Skeletal muscle tissue (tissue), 4 donors: Measurements from ENCODE around the gene SLC49A3. TPM values are rescaled to one million over a fixed set of nuclear protein-coding genes. Genes with fewer than 3 reads are reported as not detected.

ENCODE experiments used
- H3K27ac ChIP-seq: one replicate; pipeline ENCODE4 v1.7.0; 2013; ENCODE audit warnings: mild to moderate bottlenecking, low read depth, low read length, inconsistent platforms
- H3K27me3 ChIP-seq, 3 donors: one replicate each; pipeline ENCODE4 v1.7.0; 2013; ENCODE audit warnings: low read length in 3 of 3; ENCODE audit not compliant: control insufficient read depth in 3 of 3, insufficient read depth in 3 of 3
- H3K36me3 ChIP-seq, 3 donors: one replicate each; pipeline ENCODE4 v1.7.0; 2013; ENCODE audit warnings: low read length in 3 of 3; ENCODE audit not compliant: control insufficient read depth in 3 of 3, insufficient read depth in 3 of 3
- H3K4me1 ChIP-seq, 3 donors: one replicate each; pipeline ENCODE4 v1.7.0; 2013; ENCODE audit warnings: low read length in 3 of 3, mild to moderate bottlenecking in 3 of 3; ENCODE audit not compliant: control insufficient read depth in 3 of 3, insufficient read depth in 3 of 3
- H3K4me3 ChIP-seq, 3 donors: one replicate each; pipeline ENCODE4 v1.7.0; 2013; ENCODE audit warnings: low read length in 3 of 3
- H3K9ac ChIP-seq, 3 donors: one replicate each; pipeline ENCODE4 v1.7.0; 2013; ENCODE audit warnings: low read length in 3 of 3, mild to moderate bottlenecking in 3 of 3, moderate library complexity in 2 of 3, low read depth in 1 of 3
- H3K9me3 ChIP-seq, 3 donors: one replicate each; pipeline ENCODE4 v1.7.0; 2013; ENCODE audit warnings: low read length in 3 of 3; ENCODE audit not compliant: control insufficient read depth in 3 of 3
- total RNA-seq: library from RNA; depleted of rRNA; stranded (reverse); fragments of >200 nt; gene quantifications from one replicate; pipeline ENCODE4 v1.2.3, GENCODE V29; 2014
- donor health status: Osteomylitis.

SLC49A3 gene
- total RNA-seq, 1 donor from 2014 or later = 4.2 TPM

DNA sequence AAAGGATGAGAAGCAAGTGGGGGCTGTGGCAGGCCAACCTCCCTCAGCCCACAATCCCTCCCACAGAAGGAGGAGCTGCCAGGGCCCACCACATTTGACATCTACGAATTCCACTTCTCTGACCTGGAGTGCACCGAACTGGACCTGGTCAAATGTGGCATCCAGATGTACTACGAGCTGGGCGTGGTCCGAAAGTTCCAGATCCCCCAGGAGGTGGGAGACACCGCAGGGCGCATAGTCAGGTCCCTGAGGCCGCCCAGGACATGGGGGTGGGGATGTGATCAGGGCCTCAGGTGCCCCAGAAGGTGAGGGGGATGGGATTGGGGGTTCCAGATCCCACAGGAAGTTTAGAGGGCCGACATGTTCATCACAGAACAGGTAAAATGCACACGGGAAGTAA is 28.6 kb downstream of the SLC49A3 start:
- no peak overlapping the region for H3K4me3 ChIP-seq
- no peaks in the 10 kb centered on the region for H3K4me1 ChIP-seq
- H3K36me3 ChIP-seq = no peaks in the 10 kb centered on the region
- H3K27me3 ChIP-seq = peaks cover 34 to 67% (median 45%) of the 10 kb centered on the region in 3 donors
- H3K27ac ChIP-seq = no peak overlapping the region
- H3K9ac ChIP-seq = no peak overlapping the region
- no peaks in the 10 kb centered on the region for H3K9me3 ChIP-seq

GRCh38 chr4:659851-660250 is 29.1 kb downstream of the SLC49A3 start:
- H3K36me3 ChIP-seq = no peaks in the 10 kb centered on the region
- no peaks in the 10 kb centered on the region for H3K4me1 ChIP-seq

GRCh38 chr4:658681-659667 is 30.0 kb downstream of the SLC49A3 start:
- no peaks in the 10 kb centered on the region for H3K4me1 ChIP-seq
- no peaks in the 10 kb centered on the region for H3K9me3 ChIP-seq
- no peaks in the 10 kb centered on the region for H3K36me3 ChIP-seq
- no peak overlapping the region for H3K27ac ChIP-seq
- H3K4me3 ChIP-seq = no peak overlapping the region
- H3K27me3 ChIP-seq = peaks cover 39 to 66% (median 48%) of the 10 kb centered on the region in 3 donors
- H3K9ac ChIP-seq = no peak overlapping the region

More at GRCh38 chr4:659851-660250, 29.1 kb downstream of the SLC49A3 start:
- H3K27ac ChIP-seq = no peak overlapping the region
- peaks cover 35 to 67% (median 47%) of the 10 kb centered on the region in 3 donors for H3K27me3 ChIP-seq
- no peak overlapping the region for H3K9ac ChIP-seq
- H3K4me3 ChIP-seq = no peak overlapping the region
- H3K9me3 ChIP-seq = no peaks in the 10 kb centered on the region

GRCh38 chr4:657834-658667 is 30.9 kb downstream of the SLC49A3 start:
- no peaks in the 10 kb centered on the region for H3K36me3 ChIP-seq
- H3K27me3 ChIP-seq = peaks cover 35 to 63% (median 39%) of the 10 kb centered on the region in 3 donors
- no peak overlapping the region for H3K27ac ChIP-seq
- H3K4me1 ChIP-seq = no peaks in the 10 kb centered on the region
- no peaks in the 10 kb centered on the region for H3K9me3 ChIP-seq
- H3K9ac ChIP-seq = no peak overlapping the region
- H3K4me3 ChIP-seq = no peak overlapping the region

GRCh38 chr4:657338-657833 is 31.6 kb downstream of the SLC49A3 start:
- Histone ChIP-seq H3K9ac (no peak overlapping the region), H3K27me3 (peaks cover 31 to 57% (median 35%) of the 10 kb centered on the region in 3 donors), H3K27ac (no peak overlapping the region), H3K4me3 (no peak overlapping the region), H3K36me3 (no peaks in the 10 kb centered on the region), H3K4me1 (no peaks in the 10 kb centered on the region), H3K9me3 (no peaks in the 10 kb centered on the region)

GRCh38 chr4:656436-657337 is 32.3 kb downstream of the SLC49A3 start:
- peaks cover 28 to 50% (median 34%) of the 10 kb centered on the region in 3 donors for H3K27me3 ChIP-seq
- no peak overlapping the region for H3K4me3 ChIP-seq
- no peaks in the 10 kb centered on the region for H3K36me3 ChIP-seq
- H3K9me3 ChIP-seq = no peaks in the 10 kb centered on the region
- no peak overlapping the region for H3K9ac ChIP-seq
- H3K4me1 ChIP-seq = no peaks in the 10 kb centered on the region
- no peak overlapping the region for H3K27ac ChIP-seq

DNA sequence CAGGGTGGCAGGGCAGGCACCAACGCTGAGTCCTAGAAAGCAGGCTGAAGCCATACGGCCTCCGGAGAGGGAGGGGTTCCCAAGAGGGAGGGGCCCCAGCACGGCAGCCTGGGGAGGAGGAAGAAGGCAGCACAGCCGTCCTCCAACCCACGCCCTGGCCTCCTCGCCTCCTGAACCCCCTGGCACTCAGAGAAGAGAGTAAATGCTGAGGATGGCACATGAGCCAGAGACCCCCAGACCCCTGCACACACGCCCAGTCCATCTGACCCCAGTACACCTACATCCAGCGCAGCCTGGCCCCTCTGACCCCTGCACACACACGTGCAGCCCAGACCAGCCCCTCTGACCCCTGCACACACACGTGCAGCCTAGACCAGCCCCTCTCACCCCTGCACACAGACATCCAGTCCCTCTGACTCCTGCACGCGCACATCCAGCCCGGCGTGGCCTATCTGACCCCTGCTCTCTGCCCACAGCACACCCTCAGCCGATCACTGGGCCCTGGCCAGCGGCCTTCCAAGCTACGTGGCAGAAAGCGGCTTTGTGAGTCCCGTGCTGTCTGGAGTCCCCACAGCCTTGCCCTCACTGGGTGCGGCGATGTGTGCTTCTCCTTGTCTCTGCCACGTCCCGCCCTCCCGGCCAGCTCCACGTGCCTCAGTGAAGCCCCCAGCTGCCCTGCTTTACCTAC is 33.3 kb downstream of the SLC49A3 start:
- Histone ChIP-seq H3K9ac (no peak overlapping the region), H3K4me3 (no peak overlapping the region), H3K27ac (no peak overlapping the region), H3K27me3 (peaks cover 25 to 50% (median 42%) of the 10 kb centered on the region in 3 donors), H3K4me1 (no peaks in the 10 kb centered on the region), H3K9me3 (no peaks in the 10 kb centered on the region), H3K36me3 (no peaks in the 10 kb centered on the region)

GRCh38 chr4:654871-655463 is 34.0 kb downstream of the SLC49A3 start:
- Histone ChIP-seq H3K4me1 (no peaks in the 10 kb centered on the region), H3K27ac (no peak overlapping the region), H3K9ac (no peak overlapping the region), H3K4me3 (no peak overlapping the region), H3K9me3 (no peaks in the 10 kb centered on the region), H3K36me3 (no peaks in the 10 kb centered on the region), H3K27me3 (peaks cover 25 to 53% (median 44%) of the 10 kb centered on the region in 3 donors)
